ENCODE data around the gene PLXNA4. TPM values are rescaled to one million over a fixed set of nuclear protein-coding genes. Genes with fewer than 3 reads are reported as not detected.

The PLXNA4 gene
- total RNA-seq, 1 experiment from 2014 or later, result not detected

- Histone ChIP-seq H3K27ac (ENCODE audit: low read depth, low read length) (no peak overlapping the region), H3K9ac (ENCODE audit: low read length) (no peak overlapping the region), H3K4me2 (ENCODE audit: low read length) (no peak overlapping the region), H3K36me3 (ENCODE audit: control insufficient read depth in 1 of 2, insufficient read depth in 2 of 2, low read length in 2 of 2) (no peaks in the 10 kb centered on the region), H3K9me3 (ENCODE audit: control insufficient read depth in 1 of 2, insufficient read depth in 1 of 2, low read depth in 1 of 2, low read length in 2 of 2) (no peaks in the 10 kb centered on the region), H3K4me1 (ENCODE audit: control insufficient read depth in 1 of 2, insufficient read depth in 2 of 2, low read length in 2 of 2) (no peaks in the 10 kb centered on the region), H3K4me3 (replicated peaks in 1 of 2; ENCODE audit: low read depth in 1 of 2, low read length in 2 of 2) (no peak overlapping the region), H3K79me2 (ENCODE audit: insufficient read depth, low read length) (no peaks in the 10 kb centered on the region), H4K20me1 (ENCODE audit: insufficient read depth) (no peaks in the 10 kb centered on the region), H2AFZ (ENCODE audit: low read depth, low read length, poor library complexity, severe bottlenecking) (no peak overlapping the region), H3K27me3 (ENCODE audit: insufficient read depth, low read length) (peaks cover 10% of the 10 kb centered on the region; the same call in 1 of the 2 replicates), H3K9me2 (ENCODE audit: insufficient read depth) (no peaks in the 10 kb centered on the region)
- POLR2A ChIA-PET, result no interaction called here
- intact Hi-C loops (cut with micrococcal nuclease), result no loop called here
- CTCF ChIA-PET, result no interaction called here
- no peak for TF ChIP-seq ZFX (IDR thresholded peaks at IDR 0.05)
- TF ChIP-seq CBX3 (IDR thresholded peaks at IDR 0.05; ENCODE audit: low read depth), result no peak
- no peak for TF ChIP-seq ELF1 (IDR thresholded peaks at IDR 0.05; ENCODE audit: borderline replicate concordance, low read depth)
- TF ChIP-seq, protein P1, sequence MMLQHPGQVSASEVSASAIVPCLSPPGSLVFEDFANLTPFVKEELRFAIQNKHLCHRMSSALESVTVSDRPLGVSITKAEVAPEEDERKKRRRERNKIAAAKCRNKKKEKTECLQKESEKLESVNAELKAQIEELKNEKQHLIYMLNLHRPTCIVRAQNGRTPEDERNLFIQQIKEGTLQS (IDR thresholded peaks at IDR 0.05), result no peak
- no peak for DNase-seq (ENCODE audit: low read depth, low spot score)
- no peak for ATAC-seq
- RAD21 ChIA-PET (ENCODE audit: low non-redundant PET in 1 of 2, low total read pairs in 2 of 2, uncharacterized antibody in 2 of 2, unreplicated experiment in 2 of 2), result no interaction called here
- no TSS peak for BruUV-seq (replicated peaks)
Measured at GRCh38 chr7:132622081-132622480, 45.8 kb upstream of the PLXNA4 start.

- DNase-seq (ENCODE audit: low read depth, low spot score) (no peak), ATAC-seq (no peak)
- H2AFZ ChIP-seq (ENCODE audit: low read depth, low read length, poor library complexity, severe bottlenecking), result no peak overlapping the region
- no peaks in the 10 kb centered on the region for H3K36me3 ChIP-seq (ENCODE audit: control insufficient read depth in 1 of 2, insufficient read depth in 2 of 2, low read length in 2 of 2)
- H3K27ac ChIP-seq (ENCODE audit: low read depth, low read length), result no peak overlapping the region
- H3K27me3 ChIP-seq (ENCODE audit: insufficient read depth, low read length), result peaks cover 17% of the 10 kb centered on the region; the same call in 1 of the 2 replicates
- BruUV-seq (replicated peaks), result no TSS peak
- ChIA-PET RAD21 (ENCODE audit: low non-redundant PET in 1 of 2, low total read pairs in 2 of 2, uncharacterized antibody in 2 of 2, unreplicated experiment in 2 of 2) (no interaction called here), CTCF (no interaction called here), POLR2A (no interaction called here)
- H3K4me3 ChIP-seq (replicated peaks in 1 of 2; ENCODE audit: low read depth in 1 of 2, low read length in 2 of 2), result no peak overlapping the region
- TF ChIP-seq ZFX (IDR thresholded peaks at IDR 0.05) (no peak), YY1 (IDR thresholded peaks at IDR 0.05; ENCODE audit: extremely low read depth, insufficient replicate concordance, low read depth, low read length) (no peak), RAD21 (IDR thresholded peaks at IDR 0.05; ENCODE audit: low read depth) (no peak), ELF1 (IDR thresholded peaks at IDR 0.05; ENCODE audit: borderline replicate concordance, low read depth) (no peak), ZNF274 (IDR thresholded peaks at IDR 0.05; ENCODE audit: low read depth, low read length) (no peak), EZH2 (IDR thresholded peaks at IDR 0.05) (no peak)
- H3K4me1 ChIP-seq (ENCODE audit: control insufficient read depth in 1 of 2, insufficient read depth in 2 of 2, low read length in 2 of 2), result no peaks in the 10 kb centered on the region
- no peaks in the 10 kb centered on the region for H3K79me2 ChIP-seq (ENCODE audit: insufficient read depth, low read length)
- no peaks in the 10 kb centered on the region for H3K9me2 ChIP-seq (ENCODE audit: insufficient read depth)
- H4K20me1 ChIP-seq (ENCODE audit: insufficient read depth), result no peaks in the 10 kb centered on the region
- no peaks in the 10 kb centered on the region for H3K9me3 ChIP-seq (ENCODE audit: control insufficient read depth in 1 of 2, insufficient read depth in 1 of 2, low read depth in 1 of 2, low read length in 2 of 2)
- intact Hi-C loops (cut with micrococcal nuclease), result no loop called here
- no peak overlapping the region for H3K9ac ChIP-seq (ENCODE audit: low read length)
- no peak overlapping the region for H3K4me2 ChIP-seq (ENCODE audit: low read length)
Measured at GRCh38 chr7:132619967-132620366, 43.7 kb upstream of the PLXNA4 start.
